Gastroesophageal sphincter (tissue), 3 donors: Measurements from ENCODE around the gene NR2C2.

Source experiments
- CTCF ChIP-seq, 4 experiments: fragments of 200-600 bp in 2 of 4; fragments of 450-650 bp in 2 of 4; sonication (generic) in 1 of 4; IDR thresholded peaks; one replicate each; pipeline ENCODE4 v1.5.1; 2017 to 2019; ENCODE audit warnings: antibody characterized with exemption in 4 of 4, mild to moderate bottlenecking in 2 of 4, moderate library complexity in 2 of 4
- EP300 ChIP-seq: sonication (generic); formaldehyde crosslinking; IDR thresholded peaks from one replicate; pipeline ENCODE4 v1.6.1; 2017; ENCODE audit warnings: antibody characterized with exemption, mild to moderate bottlenecking

- TF ChIP-seq CTCF (IDR thresholded peaks at IDR 0.05) (no peak), EP300 (no peak)
Observed at GRCh38 chr3:14915636-14916222, 31.7 kb upstream of the NR2C2 start.
